Skeletal muscle tissue (tissue), 4 donors: ENCODE measurements around the gene FANCL. TPM values are rescaled to one million over a fixed set of nuclear protein-coding genes. Genes with fewer than 3 reads are reported as not detected.
"Not testable (repeated sequence)": the region's sequence is repeated elsewhere in the genome, so short reads cannot be mapped to it uniquely, and the experiment has no call there.

Experiments used
- H3K27ac ChIP-seq: one replicate; pipeline ENCODE4 v1.7.0; 2013; ENCODE audit warnings: mild to moderate bottlenecking, low read depth, low read length, inconsistent platforms
- H3K27me3 ChIP-seq, 3 donors: one replicate each; pipeline ENCODE4 v1.7.0; 2013; ENCODE audit warnings: low read length in 3 of 3; ENCODE audit not compliant: control insufficient read depth in 3 of 3, insufficient read depth in 3 of 3
- H3K36me3 ChIP-seq, 3 donors: one replicate each; pipeline ENCODE4 v1.7.0; 2013; ENCODE audit warnings: low read length in 3 of 3; ENCODE audit not compliant: control insufficient read depth in 3 of 3, insufficient read depth in 3 of 3
- H3K4me1 ChIP-seq, 3 donors: one replicate each; pipeline ENCODE4 v1.7.0; 2013; ENCODE audit warnings: low read length in 3 of 3, mild to moderate bottlenecking in 3 of 3; ENCODE audit not compliant: control insufficient read depth in 3 of 3, insufficient read depth in 3 of 3
- H3K4me3 ChIP-seq, 3 donors: one replicate each; pipeline ENCODE4 v1.7.0; 2013; ENCODE audit warnings: low read length in 3 of 3
- H3K9ac ChIP-seq, 3 donors: one replicate each; pipeline ENCODE4 v1.7.0; 2013; ENCODE audit warnings: low read length in 3 of 3, mild to moderate bottlenecking in 3 of 3, moderate library complexity in 2 of 3, low read depth in 1 of 3
- H3K9me3 ChIP-seq, 3 donors: one replicate each; pipeline ENCODE4 v1.7.0; 2013; ENCODE audit warnings: low read length in 3 of 3; ENCODE audit not compliant: control insufficient read depth in 3 of 3
- total RNA-seq: library from RNA; depleted of rRNA; stranded (reverse); fragments of >200 nt; gene quantifications from one replicate; pipeline ENCODE4 v1.2.3, GENCODE V29; 2014
- donor health status: Osteomylitis.

Gene FANCL
- total RNA-seq, 1 donor from 2014 or later = 69.4 TPM

- Histone ChIP-seq H3K27ac (no peak overlapping the region), H3K27me3 (no peaks in the 10 kb centered on the region), H3K9ac (no peak overlapping the region), H3K4me1 (no peaks in the 10 kb centered on the region), H3K36me3 (peaks cover 0 to 3% (median 0%) of the 10 kb centered on the region in 3 donors), H3K4me3 (no peak overlapping the region), H3K9me3 (no peaks in the 10 kb centered on the region)
Measured at GRCh38 chr2:58182527-58182926, 58.6 kb downstream of the FANCL start.

DNA sequence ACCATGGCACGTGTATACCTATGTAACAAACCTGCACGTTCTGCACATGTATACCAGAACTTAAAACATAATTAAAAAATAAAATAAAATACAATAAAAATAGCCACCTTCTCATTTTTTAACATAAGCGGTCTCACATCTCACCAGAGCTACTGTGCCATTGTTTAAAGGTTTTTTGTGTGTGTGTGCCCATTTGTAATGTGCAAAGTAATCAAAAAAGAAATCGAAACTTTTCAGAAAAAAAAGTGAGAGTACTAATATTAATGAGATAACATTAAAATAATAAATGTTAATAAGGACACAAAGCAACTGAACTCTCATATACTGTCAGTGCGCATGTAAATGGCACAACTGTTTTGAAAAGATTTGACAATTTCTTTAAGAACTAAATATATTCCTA lies 60.5 kb downstream of the FANCL start:
- no peaks in the 10 kb centered on the region for H3K4me1 ChIP-seq
- H3K9ac ChIP-seq = no peak overlapping the region
- H3K36me3 ChIP-seq = peaks cover 0 to 3% (median 0%) of the 10 kb centered on the region in 3 donors
- no peak overlapping the region for H3K27ac ChIP-seq
- no peaks in the 10 kb centered on the region for H3K27me3 ChIP-seq
- no peaks in the 10 kb centered on the region for H3K9me3 ChIP-seq
- H3K4me3 ChIP-seq = no peak overlapping the region

DNA sequence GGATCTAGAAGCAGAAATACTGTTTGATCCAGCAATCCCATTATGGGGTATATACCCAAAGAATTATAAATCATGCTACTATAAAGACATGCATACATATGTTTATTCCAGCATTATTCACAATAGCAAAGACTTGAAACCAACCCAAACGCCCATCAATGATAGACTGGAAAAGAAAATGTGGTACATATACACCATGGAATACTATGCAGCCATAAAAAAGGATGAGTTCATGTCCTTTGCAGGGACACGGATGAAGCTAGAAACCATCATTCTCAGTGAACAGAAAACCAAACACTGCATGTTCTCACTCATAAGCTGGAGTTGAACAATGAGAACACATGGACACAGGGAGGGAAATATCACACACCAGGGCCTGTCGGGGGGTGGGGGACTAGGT lies 61.0 kb downstream of the FANCL start:
- H3K27me3 ChIP-seq, H3K4me1 ChIP-seq, H3K4me3 ChIP-seq, H3K27ac ChIP-seq, H3K36me3 ChIP-seq, H3K9ac ChIP-seq, H3K9me3 ChIP-seq: not testable (repeated sequence)

DNA sequence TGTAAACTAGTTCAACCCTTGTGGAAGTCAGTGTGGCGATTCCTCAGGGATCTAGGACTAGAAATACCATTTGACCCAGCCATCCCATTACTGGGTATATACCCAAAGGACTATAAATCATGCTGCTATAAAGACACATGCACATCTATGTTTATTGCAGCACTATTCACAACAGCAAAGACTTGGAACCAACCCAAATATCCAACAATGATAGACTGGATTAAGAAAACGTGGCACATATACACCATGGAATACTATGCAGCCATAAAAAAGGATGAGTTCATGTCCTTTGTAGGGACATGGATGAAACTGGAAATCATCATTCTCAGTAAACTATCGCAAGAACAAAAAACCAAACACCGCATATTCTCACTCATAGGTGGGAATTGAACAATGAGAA lies 63.9 kb downstream of the FANCL start:
- H3K27ac ChIP-seq, H3K4me3 ChIP-seq, H3K9ac ChIP-seq, H3K4me1 ChIP-seq, H3K36me3 ChIP-seq, H3K9me3 ChIP-seq, H3K27me3 ChIP-seq: not testable (repeated sequence)

DNA sequence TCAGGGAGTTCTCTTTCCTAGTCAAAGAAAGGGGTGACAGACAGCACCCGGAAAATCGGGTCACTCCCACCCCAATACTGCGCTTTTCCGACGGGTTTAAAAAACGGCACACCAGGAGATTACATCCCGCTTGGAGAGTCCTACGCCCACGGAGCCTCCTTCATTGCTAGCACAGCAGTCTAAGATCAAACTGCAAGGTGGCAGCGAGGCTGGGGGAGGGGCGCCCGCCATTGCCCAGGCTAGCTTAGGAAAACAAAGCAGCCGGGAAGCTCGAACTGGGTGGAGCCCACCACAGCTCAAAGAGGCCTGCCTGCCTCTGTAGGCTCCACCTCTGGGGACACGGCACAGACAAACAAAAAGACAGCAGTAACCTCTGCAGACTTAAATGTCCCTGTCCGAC lies 69.3 kb downstream of the FANCL start:
- H3K36me3 ChIP-seq, H3K9me3 ChIP-seq, H3K4me3 ChIP-seq, H3K27me3 ChIP-seq, H3K27ac ChIP-seq, H3K4me1 ChIP-seq, H3K9ac ChIP-seq: not testable (repeated sequence)

DNA sequence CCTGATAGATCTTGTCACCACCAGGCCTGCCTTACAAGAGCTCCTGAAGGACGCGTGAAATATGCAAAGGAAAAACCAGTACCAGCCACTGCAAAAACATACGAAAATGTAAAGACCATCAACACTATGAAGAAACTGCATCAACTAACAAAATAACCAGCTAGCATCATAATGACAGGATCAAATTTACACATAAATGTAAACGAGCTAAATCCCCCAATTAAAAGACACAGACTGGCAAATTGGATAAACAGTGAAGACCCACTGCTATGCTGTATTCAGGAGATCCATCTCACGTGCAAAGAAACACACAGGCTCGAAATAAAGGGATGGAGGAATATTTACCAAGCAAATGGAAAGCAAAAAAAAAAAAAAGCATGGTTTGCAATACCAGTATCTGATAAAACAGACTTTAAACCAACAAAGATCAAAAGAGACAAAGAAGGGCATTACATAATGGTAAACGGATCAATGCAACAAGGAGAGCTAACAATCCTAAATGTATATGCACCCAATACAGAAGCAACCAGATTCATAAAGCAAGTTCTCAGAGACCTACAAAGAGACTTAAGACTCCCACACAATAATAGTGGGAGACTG lies 70.7 kb downstream of the FANCL start:
- not testable (repeated sequence) for H3K9ac ChIP-seq, H3K4me1 ChIP-seq, H3K27me3 ChIP-seq, H3K36me3 ChIP-seq, H3K4me3 ChIP-seq, H3K27ac ChIP-seq, H3K9me3 ChIP-seq

DNA sequence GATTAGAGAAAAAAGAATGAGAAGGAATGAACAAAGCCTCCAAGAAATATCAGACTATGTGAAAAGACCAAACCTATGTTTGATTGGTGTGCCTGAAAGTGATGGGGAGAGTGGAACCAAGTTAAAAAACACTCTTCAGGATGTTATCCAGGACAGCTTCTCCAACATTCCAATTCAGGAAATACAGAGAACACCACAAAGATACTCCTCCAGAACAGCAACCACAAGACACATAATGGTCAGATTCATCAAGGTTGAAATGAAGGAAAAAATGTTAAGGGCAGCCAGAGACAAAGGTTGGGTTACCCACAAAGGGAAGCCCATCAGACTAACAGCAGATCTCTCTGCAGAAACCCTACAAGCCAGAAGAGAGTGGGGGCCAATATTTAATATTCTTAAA lies 71.3 kb downstream of the FANCL start:
- not testable (repeated sequence) for H3K4me3 ChIP-seq, H3K9ac ChIP-seq, H3K36me3 ChIP-seq, H3K4me1 ChIP-seq, H3K27me3 ChIP-seq, H3K9me3 ChIP-seq, H3K27ac ChIP-seq

DNA sequence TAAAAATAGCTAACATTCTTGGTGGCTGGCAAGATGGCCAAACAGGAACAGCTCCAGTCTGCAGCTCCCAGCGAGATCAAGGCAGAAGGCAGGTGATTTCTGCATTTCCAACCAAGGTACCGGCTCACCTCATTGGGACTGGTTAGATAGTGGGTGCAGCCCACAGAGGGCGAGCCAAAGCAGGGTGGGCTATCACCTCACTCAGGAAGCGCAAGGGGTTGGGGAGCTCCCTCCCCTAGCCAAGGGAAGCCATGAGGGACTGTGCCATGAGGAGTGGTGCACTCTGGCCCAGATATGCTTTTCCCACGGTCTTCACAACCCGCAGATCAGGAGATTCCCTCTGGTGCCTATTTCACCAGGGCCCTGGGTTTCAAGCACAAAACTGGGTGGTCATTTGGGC lies 73.0 kb downstream of the FANCL start:
- not testable (repeated sequence) for H3K9me3 ChIP-seq, H3K4me3 ChIP-seq, H3K27ac ChIP-seq, H3K27me3 ChIP-seq, H3K4me1 ChIP-seq, H3K9ac ChIP-seq, H3K36me3 ChIP-seq

DNA sequence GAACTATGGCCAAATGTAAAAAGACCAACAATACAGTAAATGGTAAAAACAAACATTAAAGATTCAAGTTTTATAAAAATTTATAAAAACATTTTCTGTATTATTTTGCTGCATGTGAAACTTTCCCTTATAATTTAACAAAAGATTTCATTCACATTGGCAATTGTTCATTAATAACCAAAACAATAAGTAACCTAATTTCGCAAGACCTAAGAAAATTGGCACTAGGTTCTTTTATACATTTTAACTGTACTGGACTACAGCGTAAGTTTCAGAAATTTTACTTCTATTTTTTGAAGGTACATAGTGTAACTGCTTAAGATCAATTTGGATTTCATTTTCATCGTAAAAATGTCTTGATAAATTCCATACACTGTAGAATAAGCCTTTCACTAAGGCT lies 77.2 kb downstream of the FANCL start:
- Histone ChIP-seq H3K4me3 (no peak overlapping the region), H3K4me1 (no peaks in the 10 kb centered on the region), H3K27me3 (no peaks in the 10 kb centered on the region), H3K9ac (no peak overlapping the region), H3K9me3 (no peaks in the 10 kb centered on the region), H3K27ac (no peak overlapping the region), H3K36me3 (peaks cover 0 to 14% (median 13%) of the 10 kb centered on the region in 3 donors)

DNA sequence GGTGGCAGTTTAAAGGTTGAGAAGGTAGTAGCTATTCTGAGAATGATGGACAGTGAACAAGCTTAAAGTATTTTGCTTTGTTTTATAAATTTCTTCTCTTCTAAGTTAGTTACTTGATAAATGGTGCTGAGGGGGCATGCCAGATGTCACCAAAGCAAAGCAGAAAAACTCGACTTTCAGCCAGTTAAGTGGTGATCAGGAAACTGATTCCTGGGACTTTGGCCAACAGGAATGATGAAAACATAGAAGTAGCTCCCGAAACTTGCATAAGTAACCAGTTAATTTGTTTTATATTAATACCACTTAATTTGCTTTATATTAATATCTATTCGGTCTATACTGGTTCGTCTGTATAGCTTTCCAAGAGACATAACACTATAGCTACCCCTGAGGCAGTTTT lies 82.6 kb downstream of the FANCL start:
- peaks cover 0 to 19% (median 14%) of the 10 kb centered on the region in 3 donors for H3K36me3 ChIP-seq

GRCh38 chr2:58157754-58158153 lies 83.4 kb downstream of the FANCL start:
- H3K9me3 ChIP-seq = no peaks in the 10 kb centered on the region
- no peaks in the 10 kb centered on the region for H3K4me1 ChIP-seq
- peaks cover 0 to 19% (median 14%) of the 10 kb centered on the region in 3 donors for H3K36me3 ChIP-seq
- no peaks in the 10 kb centered on the region for H3K27me3 ChIP-seq
- no peak overlapping the region for H3K4me3 ChIP-seq
- no peak overlapping the region for H3K9ac ChIP-seq
- H3K27ac ChIP-seq = no peak overlapping the region

More for the DNA sequence above, 82.6 kb downstream of the FANCL start:
- Histone ChIP-seq H3K4me1 (no peaks in the 10 kb centered on the region), H3K4me3 (no peak overlapping the region), H3K27me3 (no peaks in the 10 kb centered on the region), H3K9ac (no peak overlapping the region), H3K27ac (no peak overlapping the region), H3K9me3 (no peaks in the 10 kb centered on the region)
